Measurements from ENCODE around the gene PCSK9.

DNA sequence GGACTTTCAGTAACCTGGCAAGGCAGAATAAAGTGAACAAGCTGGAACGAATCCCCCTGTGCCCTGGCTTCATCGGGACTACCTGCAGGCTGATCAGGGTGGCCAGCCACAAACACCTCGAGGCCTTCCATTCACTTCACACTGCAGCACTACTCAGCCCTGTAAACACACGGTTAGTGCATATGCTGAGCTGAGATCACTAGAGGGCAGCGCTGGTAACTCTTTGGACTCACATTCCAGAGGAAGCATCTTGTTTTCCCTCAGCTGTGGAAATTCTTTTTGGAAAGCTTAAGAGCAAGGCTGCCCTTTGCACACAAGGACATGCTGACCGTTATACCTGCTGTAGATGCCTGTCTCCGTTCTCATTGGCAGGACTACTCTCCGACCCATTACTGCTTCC is 32.1 kb downstream of the PCSK9 start:
- TF ChIP-seq, protein P1, sequence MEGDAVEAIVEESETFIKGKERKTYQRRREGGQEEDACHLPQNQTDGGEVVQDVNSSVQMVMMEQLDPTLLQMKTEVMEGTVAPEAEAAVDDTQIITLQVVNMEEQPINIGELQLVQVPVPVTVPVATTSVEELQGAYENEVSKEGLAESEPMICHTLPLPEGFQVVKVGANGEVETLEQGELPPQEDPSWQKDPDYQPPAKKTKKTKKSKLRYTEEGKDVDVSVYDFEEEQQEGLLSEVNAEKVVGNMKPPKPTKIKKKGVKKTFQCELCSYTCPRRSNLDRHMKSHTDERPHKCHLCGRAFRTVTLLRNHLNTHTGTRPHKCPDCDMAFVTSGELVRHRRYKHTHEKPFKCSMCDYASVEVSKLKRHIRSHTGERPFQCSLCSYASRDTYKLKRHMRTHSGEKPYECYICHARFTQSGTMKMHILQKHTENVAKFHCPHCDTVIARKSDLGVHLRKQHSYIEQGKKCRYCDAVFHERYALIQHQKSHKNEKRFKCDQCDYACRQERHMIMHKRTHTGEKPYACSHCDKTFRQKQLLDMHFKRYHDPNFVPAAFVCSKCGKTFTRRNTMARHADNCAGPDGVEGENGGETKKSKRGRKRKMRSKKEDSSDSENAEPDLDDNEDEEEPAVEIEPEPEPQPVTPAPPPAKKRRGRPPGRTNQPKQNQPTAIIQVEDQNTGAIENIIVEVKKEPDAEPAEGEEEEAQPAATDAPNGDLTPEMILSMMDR (IDR thresholded peaks at IDR 0.05), result peak in 2 of 6 experiments; percentile 11 to 23
- TF ChIP-seq POLR2A (IDR thresholded peaks at IDR 0.05), result no peak
